Trophoblast cell (in vitro differentiated cells and primary cell): ENCODE measurements around the gene TNS1.
A peak's percentile ranks its signal among the peaks of the same experiment; 100 is the strongest.

ENCODE experiments used
- DNase-seq, 2 donors: peaks; one replicate each; pipeline ENCODE4 v3.0.0-alpha.2; 2016
- H2AFZ ChIP-seq: 2 replicates; pipeline ENCODE4 v1.6.1; 2013; ENCODE audit warnings: low read length, moderate library complexity, mild to moderate bottlenecking; ENCODE audit not compliant: insufficient read depth, poor library complexity
- H2AK5ac ChIP-seq: 2 replicates; pipeline ENCODE4 v1.6.1; 2013; ENCODE audit warnings: mild to moderate bottlenecking, low read length
- H2BK120ac ChIP-seq: 2 replicates; pipeline ENCODE4 v1.6.1; 2013; ENCODE audit warnings: low read length, mild to moderate bottlenecking, moderate library complexity; ENCODE audit not compliant: insufficient read depth, poor library complexity
- H2BK12ac ChIP-seq: 2 replicates; pipeline ENCODE4 v1.6.1; 2013; ENCODE audit warnings: mild to moderate bottlenecking, low read length, moderate library complexity
- H2BK5ac ChIP-seq: 2 replicates; pipeline ENCODE4 v1.6.1; 2013; ENCODE audit warnings: low read length, low read depth, moderate library complexity, mild to moderate bottlenecking; ENCODE audit not compliant: poor library complexity
- H3K14ac ChIP-seq: 2 replicates; pipeline ENCODE4 v1.6.1; 2013; ENCODE audit warnings: mild to moderate bottlenecking, low read length
- H3K18ac ChIP-seq: 2 replicates; pipeline ENCODE4 v1.6.1; 2013; ENCODE audit warnings: mild to moderate bottlenecking, low read length
- H3K23ac ChIP-seq: 2 replicates; pipeline ENCODE4 v1.6.1; 2013; ENCODE audit warnings: low read length
- H3K27ac ChIP-seq: 2 replicates; pipeline ENCODE4 v1.5.1; 2013; ENCODE audit warnings: low read depth, mild to moderate bottlenecking, inconsistent platforms, low read length, moderate library complexity
- H3K27me3 ChIP-seq: 2 replicates; pipeline ENCODE4 v1.6.1; 2013; ENCODE audit warnings: inconsistent platforms, mild to moderate bottlenecking, low read length, moderate library complexity; ENCODE audit not compliant: insufficient read depth
- H3K36me3 ChIP-seq, 2 experiments: 1 replicate in 1 of 2; 2 replicates in 1 of 2; pipeline ENCODE4 v1.6.1; 2013; ENCODE audit warnings: low read length in 2 of 2, mild to moderate bottlenecking in 2 of 2, moderate library complexity in 1 of 2; ENCODE audit not compliant: insufficient read depth in 2 of 2, control insufficient read depth in 1 of 2
- H3K4ac ChIP-seq: 2 replicates; pipeline ENCODE4 v1.6.1; 2013; ENCODE audit warnings: low read depth, mild to moderate bottlenecking, low read length, moderate library complexity
- H3K4me1 ChIP-seq, 2 experiments: 1 replicate in 1 of 2; 2 replicates in 1 of 2; pipeline ENCODE4 v1.6.1; 2013; ENCODE audit warnings: low read length in 2 of 2, mild to moderate bottlenecking in 2 of 2, moderate library complexity in 1 of 2; ENCODE audit not compliant: insufficient read depth in 2 of 2, control insufficient read depth in 1 of 2
- H3K4me2 ChIP-seq: 2 replicates; pipeline ENCODE4 v1.6.1; 2013; ENCODE audit warnings: inconsistent platforms, mild to moderate bottlenecking, low read length, moderate library complexity
- H3K4me3 ChIP-seq: 2 replicates; pipeline ENCODE4 v1.5.1; 2013; ENCODE audit warnings: mild to moderate bottlenecking, low read depth, low read length, inconsistent platforms
- H3K79me1 ChIP-seq: one replicate; pipeline ENCODE4 v1.6.1; 2013; ENCODE audit warnings: low read length
- H3K79me2 ChIP-seq: 2 replicates; pipeline ENCODE4 v1.6.1; 2013; ENCODE audit warnings: low read length, mild to moderate bottlenecking; ENCODE audit not compliant: control insufficient read depth, insufficient read depth, poor library complexity
- H3K9ac ChIP-seq: 2 replicates; pipeline ENCODE4 v1.6.1; 2013; ENCODE audit warnings: mild to moderate bottlenecking, low read length
- H3K9me3 ChIP-seq: 2 replicates; pipeline ENCODE4 v1.6.1; 2013; ENCODE audit warnings: low read depth, mild to moderate bottlenecking, control low read depth, inconsistent platforms, low read length; ENCODE audit not compliant: insufficient read depth
- H4K12ac ChIP-seq: 2 replicates; pipeline ENCODE4 v1.6.1; 2013; ENCODE audit warnings: low read depth, mild to moderate bottlenecking, low read length, moderate library complexity
- H4K8ac ChIP-seq: 2 replicates; pipeline ENCODE4 v1.6.1; 2013; ENCODE audit warnings: low read depth, mild to moderate bottlenecking, low read length, moderate library complexity
- H4K91ac ChIP-seq: one replicate; pipeline ENCODE4 v1.6.1; 2013; ENCODE audit warnings: low read depth, mild to moderate bottlenecking, low read length, moderate library complexity
- WGBS: extraction: QIAGEN DNeasy Blood & Tissue Kit; methylation state at CpG from one replicate; pipeline ENCODE4 v1.1.7; 2013; ENCODE audit warnings: missing lambda C conversion rate; ENCODE audit not compliant: insufficient read length, insufficient coverage; ENCODE audit errors: extremely low coverage; 5-methylcytosine and 5-hydroxymethylcytosine counted together

The TNS1 gene

GRCh38 chr2:217775920-217776503 lies 226.8 kb downstream of the TNS1 start:
- Histone ChIP-seq H3K9ac (no peak overlapping the region), H3K9me3 (no peaks in the 10 kb centered on the region), H2AK5ac (no peak overlapping the region), H3K79me2 (no peaks in the 10 kb centered on the region), H2AFZ (no peak overlapping the region), H3K23ac (no peak overlapping the region), H2BK120ac (no peak overlapping the region), H3K4me1 (no peaks in the 10 kb centered on the region), H3K27ac (no peak overlapping the region), H3K4me2 (no peak overlapping the region), H3K27me3 (no peaks in the 10 kb centered on the region), H4K8ac (no peak overlapping the region), H3K79me1 (no peaks in the 10 kb centered on the region), H2BK12ac (no peak overlapping the region), H4K12ac (no peak overlapping the region), H4K91ac (no peak overlapping the region), H2BK5ac (no peak overlapping the region), H3K14ac (no peak overlapping the region), H3K4ac (no peak overlapping the region), H3K18ac (no peak overlapping the region), H3K4me3 (no peak overlapping the region), H3K36me3 (no peaks in the 10 kb centered on the region)
- no CpG with 5 or more reads among the region's 4 CpGs for WGBS
- DNase-seq: peak in 1 of 2 donors; percentile 4

- Histone ChIP-seq H2BK5ac (no peak overlapping the region), H4K12ac (no peak overlapping the region), H3K9ac (no peak overlapping the region), H3K18ac (no peak overlapping the region), H3K4me2 (no peak overlapping the region), H3K14ac (no peak overlapping the region), H4K8ac (no peak overlapping the region), H3K4ac (no peak overlapping the region), H3K36me3 (no peaks in the 10 kb centered on the region), H3K79me1 (no peaks in the 10 kb centered on the region), H3K23ac (no peak overlapping the region), H4K91ac (no peak overlapping the region), H2BK120ac (no peak overlapping the region), H3K4me3 (no peak overlapping the region), H2BK12ac (no peak overlapping the region), H3K9me3 (no peaks in the 10 kb centered on the region), H3K79me2 (no peaks in the 10 kb centered on the region), H2AK5ac (no peak overlapping the region), H3K4me1 (no peaks in the 10 kb centered on the region), H3K27me3 (no peaks in the 10 kb centered on the region), H2AFZ (no peak overlapping the region), H3K27ac (no peak overlapping the region)
- no peak for DNase-seq
- WGBS: no CpG with 5 or more reads among the region's 3 CpGs
These were observed 228.6 kb downstream of the TNS1 start for GRCh38 chr2:217774232-217774631.

- Histone ChIP-seq H3K9me3 (no peaks in the 10 kb centered on the region), H2AFZ (no peak overlapping the region), H3K4me3 (no peak overlapping the region), H4K8ac (no peak overlapping the region), H2BK12ac (no peak overlapping the region), H4K91ac (no peak overlapping the region), H3K14ac (no peak overlapping the region), H3K4me1 (no peaks in the 10 kb centered on the region), H2AK5ac (no peak overlapping the region), H3K9ac (no peak overlapping the region), H3K18ac (no peak overlapping the region), H3K36me3 (no peaks in the 10 kb centered on the region), H3K79me1 (no peaks in the 10 kb centered on the region), H2BK5ac (no peak overlapping the region), H3K4me2 (no peak overlapping the region), H3K23ac (no peak overlapping the region), H2BK120ac (no peak overlapping the region), H4K12ac (no peak overlapping the region), H3K27ac (no peak overlapping the region), H3K79me2 (no peaks in the 10 kb centered on the region), H3K4ac (no peak overlapping the region), H3K27me3 (no peaks in the 10 kb centered on the region)
- DNase-seq: no peak
These were observed 229.3 kb downstream of the TNS1 start for GRCh38 chr2:217773539-217773938.

GRCh38 chr2:217766356-217766755 lies 236.4 kb downstream of the TNS1 start:
- Histone ChIP-seq H2AFZ (no peak overlapping the region), H4K8ac (no peak overlapping the region), H2BK12ac (no peak overlapping the region), H3K27ac (no peak overlapping the region), H3K4me1 (no peaks in the 10 kb centered on the region), H4K12ac (no peak overlapping the region), H3K4me3 (no peak overlapping the region), H3K18ac (no peak overlapping the region), H3K27me3 (no peaks in the 10 kb centered on the region), H3K14ac (no peak overlapping the region), H2BK120ac (no peak overlapping the region), H3K4ac (no peak overlapping the region), H3K23ac (no peak overlapping the region), H3K9ac (no peak overlapping the region), H2AK5ac (no peak overlapping the region), H3K36me3 (no peaks in the 10 kb centered on the region), H3K79me1 (no peaks in the 10 kb centered on the region), H2BK5ac (no peak overlapping the region), H3K79me2 (no peaks in the 10 kb centered on the region), H3K9me3 (peaks cover 2% of the 10 kb centered on the region), H4K91ac (no peak overlapping the region), H3K4me2 (no peak overlapping the region)
- no CpG with 5 or more reads among the region's 4 CpGs for WGBS
- no peak for DNase-seq
